ENCODE results near the gene PAX2. TPM values are rescaled to one million over a fixed set of nuclear protein-coding genes. Genes with fewer than 3 reads are reported as not detected.

The PAX2 gene
- total RNA-seq, 2 donors from 2014 or later: 0.93 to 0.99 TPM

GRCh38 chr10:100831742-100832141, 86.4 kb downstream of the PAX2 start:
- H3K9me3 Mint-ChIP-seq: no peaks in the 10 kb centered on the region
- no peaks in the 10 kb centered on the region for H3K36me3 Mint-ChIP-seq (ENCODE audit: low read depth)
- peaks cover 19% of the 10 kb centered on the region for H3K4me1 Mint-ChIP-seq
- H3K27ac Mint-ChIP-seq: no peak overlapping the region
- Histone ChIP-seq H3K4me3 (ENCODE audit: low read length) (no peak overlapping the region), H3K4me1 (ENCODE audit: control insufficient read depth, insufficient read depth, low read length) (peaks cover 6% of the 10 kb centered on the region), H3K9ac (ENCODE audit: extremely low read depth, low read length, poor library complexity, severe bottlenecking) (no peak overlapping the region), H3K36me3 (ENCODE audit: control insufficient read depth, insufficient read depth, low read length) (no peaks in the 10 kb centered on the region), H3K9me3 (ENCODE audit: control insufficient read depth, low read length) (no peaks in the 10 kb centered on the region), H3K27ac (ENCODE audit: low read depth, low read length) (no peak overlapping the region), H3K27me3 (ENCODE audit: control insufficient read depth, insufficient read depth, low read length, poor library complexity, severe bottlenecking) (peaks cover 99% of the 10 kb centered on the region)
- no peak for TF ChIP-seq CTCF (conservative IDR thresholded peaks at IDR 0.05)
- H3K4me3 Mint-ChIP-seq: no peak overlapping the region
- WGBS, 2 experiments (ENCODE audit: insufficient coverage in 1 of 2, insufficient read length in 1 of 2): 90 to 100% methylated on average over 1 of the region's 1 CpG
- peaks cover 28% of the 10 kb centered on the region for H3K27me3 Mint-ChIP-seq (ENCODE audit: insufficient read depth)
- no peak for DNase-seq

GRCh38 chr10:100835810-100836209, 90.4 kb downstream of the PAX2 start:
- Histone ChIP-seq H3K27me3 (ENCODE audit: control insufficient read depth, insufficient read depth, low read length, poor library complexity, severe bottlenecking) (peaks cover 97% of the 10 kb centered on the region), H3K27ac (ENCODE audit: low read depth, low read length) (no peak overlapping the region), H3K9ac (ENCODE audit: extremely low read depth, low read length, poor library complexity, severe bottlenecking) (no peak overlapping the region), H3K4me3 (ENCODE audit: low read length) (no peak overlapping the region), H3K4me1 (ENCODE audit: control insufficient read depth, insufficient read depth, low read length) (no peaks in the 10 kb centered on the region), H3K9me3 (ENCODE audit: control insufficient read depth, low read length) (no peaks in the 10 kb centered on the region), H3K36me3 (ENCODE audit: control insufficient read depth, insufficient read depth, low read length) (no peaks in the 10 kb centered on the region)
- H3K4me1 Mint-ChIP-seq: no peaks in the 10 kb centered on the region
- no peaks in the 10 kb centered on the region for H3K27me3 Mint-ChIP-seq (ENCODE audit: insufficient read depth)
- WGBS, 2 experiments (ENCODE audit: insufficient coverage in 1 of 2, insufficient read length in 1 of 2): 84% methylated on average over 5 of the region's 7 CpGs; no CpG with 5 or more reads in 1 of the 2 experiments
- H3K36me3 Mint-ChIP-seq (ENCODE audit: low read depth): no peaks in the 10 kb centered on the region
- H3K9me3 Mint-ChIP-seq: no peaks in the 10 kb centered on the region
- no peak for TF ChIP-seq CTCF (conservative IDR thresholded peaks at IDR 0.05)
- no peak for DNase-seq
- no peak overlapping the region for H3K27ac Mint-ChIP-seq
- no peak overlapping the region for H3K4me3 Mint-ChIP-seq

GRCh38 chr10:100836891-100837290, 91.5 kb downstream of the PAX2 start:
- Histone ChIP-seq H3K4me3 (ENCODE audit: low read length) (no peak overlapping the region), H3K9ac (ENCODE audit: extremely low read depth, low read length, poor library complexity, severe bottlenecking) (no peak overlapping the region), H3K9me3 (ENCODE audit: control insufficient read depth, low read length) (no peaks in the 10 kb centered on the region), H3K4me1 (ENCODE audit: control insufficient read depth, insufficient read depth, low read length) (no peaks in the 10 kb centered on the region), H3K27ac (ENCODE audit: low read depth, low read length) (no peak overlapping the region), H3K27me3 (ENCODE audit: control insufficient read depth, insufficient read depth, low read length, poor library complexity, severe bottlenecking) (peaks cover 94% of the 10 kb centered on the region), H3K36me3 (ENCODE audit: control insufficient read depth, insufficient read depth, low read length) (no peaks in the 10 kb centered on the region)
- Mint-ChIP-seq H3K36me3 (ENCODE audit: low read depth) (no peaks in the 10 kb centered on the region), H3K27me3 (ENCODE audit: insufficient read depth) (peaks cover 8% of the 10 kb centered on the region), H3K4me1 (no peaks in the 10 kb centered on the region), H3K4me3 (no peak overlapping the region), H3K9me3 (peaks cover 2% of the 10 kb centered on the region), H3K27ac (no peak overlapping the region)
- TF ChIP-seq CTCF (conservative IDR thresholded peaks at IDR 0.05): no peak
- DNase-seq: no peak

Measured in endodermal cell (in vitro differentiated cells).